H1 (cell line): Measurements from ENCODE around the gene SMTNL1. TPM values are rescaled to one million over a fixed set of nuclear protein-coding genes. Genes with fewer than 3 reads are reported as not detected.

Experiments used
- RXRA ChIP-seq: IDR thresholded peaks from 2 replicates; pipeline ENCODE4 v1.6.1; 2011; ENCODE audit warnings: low read depth, mild to moderate bottlenecking, low read length, moderate library complexity; ENCODE audit not compliant: insufficient read depth
- SRF ChIP-seq: IDR thresholded peaks from 2 replicates; pipeline ENCODE4 v1.6.1; 2011; ENCODE audit warnings: mild to moderate bottlenecking, low read depth, low read length, moderate library complexity
- ZNF274 ChIP-seq: IDR thresholded peaks from 2 replicates; pipeline ENCODE4 v1.7.0; 2012; ENCODE audit warnings: low read length, borderline replicate concordance; ENCODE audit errors: extremely low read depth
- polyA plus RNA-seq, 7 experiments: library from polyadenylated mRNA; depleted of rRNA in 3 of 7; stranded (reverse) in 5 of 7; unstranded in 2 of 7; fragments of >200 nt in 5 of 7; fragments of 200-250 nt in 2 of 7; gene quantifications; 1 replicate in 5 of 7; 2 replicates in 1 of 7; 4 replicates in 1 of 7; pipeline versions ENCODE4 v1.2.1 to v1.2.3, GENCODE V29; 2011 to 2013; ENCODE audit warnings: missing spikeins in 2 of 7, mixed read lengths in 2 of 7
- total RNA-seq: library from RNA; stranded (reverse); fragmentation: NEBNext Ultra II Directional; extraction: Animal tissue kit (Norgen Biotek cat#: 25700); gene quantifications from 2 replicates; pipeline ENCODE4 v1.2.1, GENCODE V29; 2021

The SMTNL1 gene
- total and polyA plus RNA-seq, 2 of the 8 experiments (the other 6 are each of a cell fraction or from before 2014, with no cell fraction given): 0.18 TPM; not detected in 1

DNA sequence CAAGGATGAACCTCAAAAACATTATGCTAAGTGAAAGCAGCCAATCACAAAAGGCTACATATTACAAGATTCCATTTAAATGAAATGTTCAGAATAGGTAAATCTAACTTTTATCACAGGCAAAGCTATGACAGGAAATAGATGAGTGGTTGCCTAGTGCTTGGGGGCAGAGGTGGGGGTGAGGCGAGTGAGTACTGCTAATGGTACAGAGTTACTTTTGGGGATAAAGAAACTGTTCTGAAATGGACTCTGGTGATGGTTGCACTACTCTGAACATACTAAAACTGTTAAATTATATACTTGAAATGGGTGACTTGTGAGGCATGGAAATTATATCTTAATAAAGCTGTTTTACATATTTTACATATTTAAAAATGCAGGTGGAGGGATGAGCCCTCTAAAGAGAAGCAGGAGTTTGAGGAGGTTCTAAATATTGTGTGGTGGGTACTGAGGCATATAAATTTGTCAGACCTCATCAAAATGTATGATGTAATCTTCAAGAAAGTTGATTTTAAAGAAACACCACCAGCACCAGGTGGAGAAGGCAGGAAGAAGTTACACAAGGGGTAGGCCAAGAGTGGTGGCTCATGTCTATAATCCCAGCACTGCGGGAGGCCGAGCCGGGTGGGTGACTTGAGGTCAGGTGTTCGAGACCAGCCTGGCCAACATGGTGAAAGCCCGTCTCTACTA is 25.5 kb upstream of the SMTNL1 start (continued):
- TF ChIP-seq RXRA (no peak), SRF (no peak), ZNF274 (no peak)
- TF ChIP-seq, all 59 proteins: peak for 0
